Natural killer cell treated with Interleukin-12 subunit alpha and Interleukin-12 subunit beta and Interleukin-15 and Interleukin-18, amount 100 ng/mL, for 72 hours (primary cell): Measurements from ENCODE around the gene ELMO1. TPM values are rescaled to one million over a fixed set of nuclear protein-coding genes. Genes with fewer than 3 reads are reported as not detected.

Experiments
- ATAC-seq, 2 donors: fragments of 150-1000 bp; cut with Tn5 transposase in 1 of 2; sonication (Bioruptor Pico), chemical (Tn5 transposase) in 1 of 2; 2 replicates each; pipeline ENCODE4 v1.10.0; 2021
- DNase-seq: peaks from one replicate; pipeline ENCODE4 v3.0.0; 2022; ENCODE audit warnings: low spot score
- H3K27ac Mint-ChIP-seq, 2 donors: 1 replicate in 1 of 2; 2 replicates in 1 of 2; pipeline ENCODE4 v1.8.0; 2022; ENCODE audit warnings: mixed read lengths in 2 of 2, mild to moderate bottlenecking in 1 of 2, moderate library complexity in 1 of 2
- H3K27me3 Mint-ChIP-seq, 2 donors: 1 replicate in 1 of 2; 2 replicates in 1 of 2; pipeline ENCODE4 v1.8.0; 2022; ENCODE audit warnings: mixed read lengths in 2 of 2
- H3K36me3 Mint-ChIP-seq: one replicate; pipeline ENCODE4 v1.8.0; 2022; ENCODE audit warnings: mixed read lengths
- H3K4me1 Mint-ChIP-seq, 2 donors: 1 replicate in 1 of 2; 2 replicates in 1 of 2; pipeline ENCODE4 v1.8.0; 2022; ENCODE audit warnings: low read depth in 2 of 2, mixed read lengths in 2 of 2, mild to moderate bottlenecking in 1 of 2
- H3K4me3 Mint-ChIP-seq: one replicate; pipeline ENCODE4 v1.8.0; 2022; ENCODE audit warnings: mixed read lengths
- H3K9me3 Mint-ChIP-seq: 2 replicates; pipeline ENCODE4 v1.8.0; 2022; ENCODE audit warnings: mixed read lengths
- total RNA-seq, 2 donors: library from RNA; stranded (reverse); gene quantifications; one replicate each; pipeline ENCODE4 v1.2.3, GENCODE V29; 2022

ELMO1 gene
- total RNA-seq, 2 donors from 2014 or later: 36.8 to 103 TPM

- Mint-ChIP-seq H3K27me3 (peaks cover 33 to 39% of the 10 kb centered on the region in 2 donors), H3K9me3 (no peaks in the 10 kb centered on the region), H3K4me3 (no peak overlapping the region), H3K4me1 (no peaks in the 10 kb centered on the region), H3K27ac (no peak overlapping the region), H3K36me3 (no peaks in the 10 kb centered on the region)
- DNase-seq (no peak), ATAC-seq (no peak)
Measured at GRCh38 chr7:37481722-37482288, 33.1 kb upstream of the ELMO1 start.

- Mint-ChIP-seq H3K27me3 (peaks cover 32 to 34% of the 10 kb centered on the region in 2 donors), H3K36me3 (no peaks in the 10 kb centered on the region), H3K4me1 (no peaks in the 10 kb centered on the region), H3K9me3 (no peaks in the 10 kb centered on the region), H3K27ac (no peak overlapping the region), H3K4me3 (no peak overlapping the region)
- DNase-seq (no peak), ATAC-seq (no peak)
Measured at GRCh38 chr7:37481154-37481553, 32.5 kb upstream of the ELMO1 start.

- DNase-seq (no peak), ATAC-seq (no peak)
- peaks cover 26 to 31% of the 10 kb centered on the region in 2 donors for H3K27me3 Mint-ChIP-seq
- H3K9me3 Mint-ChIP-seq: no peaks in the 10 kb centered on the region
- H3K27ac Mint-ChIP-seq: no peak overlapping the region
- no peaks in the 10 kb centered on the region for H3K36me3 Mint-ChIP-seq
- no peaks in the 10 kb centered on the region for H3K4me1 Mint-ChIP-seq
- H3K4me3 Mint-ChIP-seq: no peak overlapping the region
Measured at GRCh38 chr7:37480041-37481031, 31.7 kb upstream of the ELMO1 start.

GRCh38 chr7:37476881-37477450 lies 28.3 kb upstream of the ELMO1 start:
- Mint-ChIP-seq H3K27ac (no peak overlapping the region), H3K4me1 (no peaks in the 10 kb centered on the region), H3K27me3 (peaks cover 28 to 34% of the 10 kb centered on the region in 2 donors), H3K36me3 (no peaks in the 10 kb centered on the region), H3K9me3 (no peaks in the 10 kb centered on the region), H3K4me3 (no peak overlapping the region)
- no peak for DNase-seq
- ATAC-seq: no peak

- no peak for DNase-seq
- Mint-ChIP-seq H3K9me3 (no peaks in the 10 kb centered on the region), H3K4me1 (no peaks in the 10 kb centered on the region), H3K27ac (no peak overlapping the region), H3K36me3 (no peaks in the 10 kb centered on the region), H3K4me3 (no peak overlapping the region), H3K27me3 (peaks cover 26 to 32% of the 10 kb centered on the region in 2 donors)
- no peak for ATAC-seq
Measured at GRCh38 chr7:37476428-37476827, 27.8 kb upstream of the ELMO1 start.

- no peak overlapping the region for H3K27ac Mint-ChIP-seq
- peaks cover 21 to 25% of the 10 kb centered on the region in 2 donors for H3K27me3 Mint-ChIP-seq
- H3K36me3 Mint-ChIP-seq: no peaks in the 10 kb centered on the region
Measured at GRCh38 chr7:37475646-37476045, 27.0 kb upstream of the ELMO1 start.

GRCh38 chr7:37471619-37472018 lies 23.0 kb upstream of the ELMO1 start:
- Mint-ChIP-seq H3K36me3 (no peaks in the 10 kb centered on the region), H3K4me1 (no peaks in the 10 kb centered on the region), H3K9me3 (no peaks in the 10 kb centered on the region), H3K27me3 (peaks cover 19 to 32% of the 10 kb centered on the region in 2 donors), H3K4me3 (no peak overlapping the region), H3K27ac (no peak overlapping the region)
- no peak for DNase-seq
- no peak for ATAC-seq

More at GRCh38 chr7:37475646-37476045, 27.0 kb upstream of the ELMO1 start:
- no peaks in the 10 kb centered on the region for H3K4me1 Mint-ChIP-seq
- H3K4me3 Mint-ChIP-seq: no peak overlapping the region
- no peaks in the 10 kb centered on the region for H3K9me3 Mint-ChIP-seq
- DNase-seq: no peak
- no peak for ATAC-seq

GRCh38 chr7:37467002-37467401 lies 18.3 kb upstream of the ELMO1 start:
- peaks cover 19 to 28% of the 10 kb centered on the region in 2 donors for H3K27me3 Mint-ChIP-seq
- H3K36me3 Mint-ChIP-seq: no peaks in the 10 kb centered on the region
- no peak overlapping the region for H3K4me3 Mint-ChIP-seq
- ATAC-seq: peak in 1 of 2 donors; percentile 65
- H3K9me3 Mint-ChIP-seq: no peaks in the 10 kb centered on the region
- no peak overlapping the region for H3K27ac Mint-ChIP-seq
- no peaks in the 10 kb centered on the region for H3K4me1 Mint-ChIP-seq
- no peak for DNase-seq

GRCh38 chr7:37462138-37462537 lies 13.5 kb upstream of the ELMO1 start:
- no peaks in the 10 kb centered on the region for H3K36me3 Mint-ChIP-seq
- ATAC-seq (no peak), DNase-seq (no peak)
- peaks cover 32 to 34% of the 10 kb centered on the region in 2 donors for H3K27me3 Mint-ChIP-seq
- no peak overlapping the region for H3K4me3 Mint-ChIP-seq
- no peaks in the 10 kb centered on the region for H3K9me3 Mint-ChIP-seq
- no peak overlapping the region for H3K27ac Mint-ChIP-seq
- no peaks in the 10 kb centered on the region for H3K4me1 Mint-ChIP-seq

- ATAC-seq (no peak), DNase-seq (no peak)
- Mint-ChIP-seq H3K4me1 (peaks cover 11 to 18% of the 10 kb centered on the region in 2 donors), H3K27ac (no peak overlapping the region), H3K9me3 (no peaks in the 10 kb centered on the region), H3K4me3 (no peak overlapping the region), H3K27me3 (peaks cover 9 to 27% of the 10 kb centered on the region in 2 donors), H3K36me3 (no peaks in the 10 kb centered on the region)
Measured at GRCh38 chr7:37455081-37455480, 6.4 kb upstream of the ELMO1 start.

GRCh38 chr7:37452346-37452745 lies 3.7 kb upstream of the ELMO1 start:
- H3K27me3 Mint-ChIP-seq: peaks cover 0 to 10% of the 10 kb centered on the region in 2 donors
- no peak for ATAC-seq

GRCh38 chr7:37450035-37450434 lies 1.4 kb upstream of the ELMO1 start:
- Mint-ChIP-seq H3K27me3 (peaks cover 0 to 5% of the 10 kb centered on the region in 2 donors), H3K4me3 (peak overlapping the region; percentile 93), H3K27ac (no peak overlapping the region), H3K36me3 (no peaks in the 10 kb centered on the region), H3K9me3 (no peaks in the 10 kb centered on the region), H3K4me1 (peaks cover 49 to 50% of the 10 kb centered on the region in 2 donors)
- no peak for ATAC-seq
- no peak for DNase-seq

More at GRCh38 chr7:37452346-37452745, 3.7 kb upstream of the ELMO1 start:
- Mint-ChIP-seq H3K27ac (peak overlapping the region in 1 of 2 donors; percentile 34), H3K9me3 (no peaks in the 10 kb centered on the region), H3K4me3 (no peak overlapping the region), H3K36me3 (no peaks in the 10 kb centered on the region), H3K4me1 (peaks cover 29 to 34% of the 10 kb centered on the region in 2 donors)
- DNase-seq: no peak

- Mint-ChIP-seq H3K36me3 (no peaks in the 10 kb centered on the region), H3K9me3 (no peaks in the 10 kb centered on the region), H3K27ac (peak overlapping the region; percentile 84), H3K4me3 (peak overlapping the region; percentile 93), H3K4me1 (peaks cover 49 to 50% of the 10 kb centered on the region in 2 donors), H3K27me3 (peaks cover 0 to 5% of the 10 kb centered on the region in 2 donors)
- ATAC-seq (no peak), DNase-seq (no peak)
Measured at GRCh38 chr7:37449621-37450020, 957 bp upstream of the ELMO1 start.
